IMR-90 (cell line): ENCODE data around the gene EPB41L4A. TPM values are rescaled to one million over a fixed set of nuclear protein-coding genes. Genes with fewer than 3 reads are reported as not detected.

Source experiments
- ATAC-seq: fragments of 200-7000 bp; cut with Tn5 transposase; 2 replicates; pipeline ENCODE4 v1.9.1; 2020; ENCODE audit warnings: low read depth, mild to moderate bottlenecking, moderate library complexity
- BruUV-seq: library from RNA; stranded (reverse); fragments of 400-500 nt; replicated peaks from 2 replicates; lab custom pipeline; 2021; lab: Mats Ljungman, UMichigan
- CTCF ChIA-PET: fragments of 300-600 bp; formaldehyde crosslinking; extraction: SDS; loops from one replicate; lab custom pipeline; 2021; ENCODE audit warnings: antibody characterized with exemption; lab: Yijun Ruan, JAX
- POLR2A ChIA-PET: fragments of 300-600 bp; sonication (Branson Sonifier 250); formaldehyde crosslinking; loops from one replicate; lab custom pipeline; 2022; ENCODE audit warnings: antibody characterized with exemption; ENCODE audit not compliant: unreplicated experiment; lab: Charles Lee
- DNase-seq: peaks from one replicate; pipeline ENCODE4 v3.0.0; 2013
- H2AFZ ChIP-seq: replicated peaks from 2 replicates; pipeline ENCODE3; 2013; ENCODE audit warnings: low read length, mild to moderate bottlenecking; ENCODE audit not compliant: poor library complexity
- H2AK5ac ChIP-seq: 2 replicates; pipeline ENCODE4 v1.6.1; 2013; ENCODE audit warnings: low read depth, low read length, inconsistent platforms
- H2AK9ac ChIP-seq: replicated peaks from 2 replicates; pipeline ENCODE3; 2013; ENCODE audit warnings: mild to moderate bottlenecking, low read depth, low read length, moderate library complexity; ENCODE audit not compliant: poor library complexity
- H2BK120ac ChIP-seq: 2 replicates; pipeline ENCODE4 v1.6.1; 2013; ENCODE audit warnings: low read depth, low read length, inconsistent platforms
- H2BK15ac ChIP-seq: 3 replicates; pipeline ENCODE4 v1.6.1; 2013; ENCODE audit warnings: low read depth, low read length, inconsistent platforms
- H2BK20ac ChIP-seq: 2 replicates; pipeline ENCODE4 v1.6.1; 2013; ENCODE audit warnings: low read depth, mild to moderate bottlenecking, inconsistent platforms, low read length, moderate library complexity
- H2BK5ac ChIP-seq: 2 replicates; pipeline ENCODE4 v1.6.1; 2013; ENCODE audit warnings: mild to moderate bottlenecking, low read depth, low read length, inconsistent platforms; ENCODE audit not compliant: poor library complexity, severe bottlenecking
- H3K14ac ChIP-seq: replicated peaks from 2 replicates; pipeline ENCODE4 v1.6.1; 2013; ENCODE audit warnings: low read depth, low read length, inconsistent platforms
- H3K18ac ChIP-seq: 2 replicates; pipeline ENCODE4 v1.6.1; 2013; ENCODE audit warnings: low read depth, low read length, control low read depth
- H3K23ac ChIP-seq: 2 replicates; pipeline ENCODE4 v1.6.1; 2013; ENCODE audit warnings: low read depth, low read length, inconsistent platforms
- H3K27ac ChIP-seq: 2 replicates; pipeline ENCODE4 v1.5.1; 2013; ENCODE audit warnings: mild to moderate bottlenecking, control low read depth, low read length; ENCODE audit not compliant: insufficient read depth
- H3K27me3 ChIP-seq: 2 replicates; pipeline ENCODE4 v1.6.1; 2013; ENCODE audit warnings: low read length; ENCODE audit not compliant: control insufficient read depth, insufficient read depth
- H3K36me3 ChIP-seq: 2 replicates; pipeline ENCODE4 v1.6.1; 2013; ENCODE audit warnings: low read length, mixed read lengths; ENCODE audit not compliant: control insufficient read depth, insufficient read depth
- H3K4ac ChIP-seq: 2 replicates; pipeline ENCODE4 v1.6.1; 2013; ENCODE audit warnings: low read depth, low read length, inconsistent platforms
- H3K4me1 ChIP-seq: 2 replicates; pipeline ENCODE4 v1.6.1; 2013; ENCODE audit warnings: low read length, mixed read lengths; ENCODE audit not compliant: control insufficient read depth, insufficient read depth
- H3K4me2 ChIP-seq: 2 replicates; pipeline ENCODE4 v1.6.1; 2013; ENCODE audit warnings: low read depth, mild to moderate bottlenecking, control low read depth, low read length, moderate library complexity
- H3K4me3 ChIP-seq: 2 replicates; pipeline ENCODE4 v1.5.1; 2013; ENCODE audit warnings: low read depth, mild to moderate bottlenecking, control low read depth, low read length, moderate library complexity; ENCODE audit not compliant: insufficient read depth
- H3K56ac ChIP-seq: 2 replicates; pipeline ENCODE4 v1.6.1; 2013; ENCODE audit warnings: low read length, inconsistent platforms; ENCODE audit not compliant: insufficient read depth; ENCODE audit errors: extremely low read depth
- H3K79me1 ChIP-seq, 2 experiments: 2 replicates each; pipeline ENCODE4 v1.6.1; 2013; ENCODE audit warnings: low read length in 2 of 2, inconsistent platforms in 1 of 2, low read depth in 1 of 2
- H3K9ac ChIP-seq: 2 replicates; pipeline ENCODE4 v1.6.1; 2013; ENCODE audit warnings: low read depth, low read length, control low read depth
- H3K9me1 ChIP-seq: 2 replicates; pipeline ENCODE4 v1.6.1; 2013; ENCODE audit warnings: low read length, inconsistent platforms; ENCODE audit not compliant: insufficient read depth
- H3K9me3 ChIP-seq: 2 replicates; pipeline ENCODE4 v1.6.1; 2013; ENCODE audit warnings: low read length; ENCODE audit not compliant: control insufficient read depth, insufficient read depth
- H4K20me1 ChIP-seq: 2 replicates; pipeline ENCODE4 v1.6.1; 2013; ENCODE audit warnings: low read length, inconsistent platforms; ENCODE audit not compliant: insufficient read depth
- H4K5ac ChIP-seq: 2 replicates; pipeline ENCODE4 v1.6.1; 2013; ENCODE audit warnings: mild to moderate bottlenecking, low read depth, low read length, control low read depth
- H4K8ac ChIP-seq, 2 experiments: 2 replicates each; pipeline ENCODE4 v1.6.1; 2013; ENCODE audit warnings: low read depth in 2 of 2, low read length in 2 of 2, control low read depth in 1 of 2, inconsistent platforms in 1 of 2
- H4K91ac ChIP-seq: 2 replicates; pipeline ENCODE4 v1.6.1; 2013; ENCODE audit warnings: low read depth, low read length, inconsistent platforms; ENCODE audit not compliant: insufficient read depth
- BHLHE40 ChIP-seq: fragments of 150-350 bp; IDR thresholded peaks from 2 replicates; pipeline ENCODE4 v1.6.1; 2016; ENCODE audit warnings: mild to moderate bottlenecking, low read depth, low read length
- CEBPB ChIP-seq: IDR thresholded peaks from 2 replicates; pipeline ENCODE4 v1.6.1; 2012; ENCODE audit warnings: low read depth, low read length, improper control_type of control experiment
- CHD1 ChIP-seq: IDR thresholded peaks from 2 replicates; pipeline ENCODE4 v1.6.1; 2012; ENCODE audit warnings: low read depth, low read length, improper control_type of control experiment
- FOS ChIP-seq: fragments of 150-350 bp; IDR thresholded peaks from 2 replicates; pipeline ENCODE4 v1.6.1; 2016; ENCODE audit warnings: low read depth, low read length
- MAFK ChIP-seq: IDR thresholded peaks from 2 replicates; pipeline ENCODE4 v1.6.1; 2012; ENCODE audit warnings: low read depth, low read length, improper control_type of control experiment
- MAZ ChIP-seq: IDR thresholded peaks from 2 replicates; pipeline ENCODE4 v1.6.1; 2012; ENCODE audit warnings: low read depth, mild to moderate bottlenecking, low read length, improper control_type of control experiment, moderate library complexity, borderline replicate concordance
- MXI1 ChIP-seq: IDR thresholded peaks from 2 replicates; pipeline ENCODE4 v1.6.1; 2012; ENCODE audit warnings: low read depth, mild to moderate bottlenecking, low read length, moderate library complexity, borderline replicate concordance
- NFE2L2 ChIP-seq: fragments of 150-350 bp; IDR thresholded peaks from 2 replicates; pipeline ENCODE4 v1.6.1; 2016; ENCODE audit warnings: low read depth, mild to moderate bottlenecking, low read length
- POLR2A ChIP-seq: IDR thresholded peaks from 2 replicates; pipeline ENCODE4 v1.6.1; 2012; ENCODE audit warnings: mild to moderate bottlenecking, low read depth, low read length
- RAD21 ChIP-seq: IDR thresholded peaks from 2 replicates; pipeline ENCODE4 v1.6.1; 2012; ENCODE audit warnings: low read length, improper control_type of control experiment
- RCOR1 ChIP-seq: IDR thresholded peaks from 2 replicates; pipeline ENCODE4 v1.6.1; 2012; ENCODE audit warnings: mild to moderate bottlenecking, low read length, improper control_type of control experiment; ENCODE audit not compliant: insufficient replicate concordance
- RFX5 ChIP-seq: IDR thresholded peaks from 2 replicates; pipeline ENCODE4 v1.8.0; 2012; ENCODE audit warnings: low read depth, mild to moderate bottlenecking, low read length, moderate library complexity
- SMC3 ChIP-seq: fragments of 150-350 bp; IDR thresholded peaks from 2 replicates; pipeline ENCODE4 v1.6.1; 2016; ENCODE audit warnings: low read depth, mild to moderate bottlenecking, antibody characterized with exemption, low read length, moderate library complexity
- WGBS, 2 experiments: methylation state at CpG; one replicate each; pipeline versions ENCODE4 v1.1.5 to v1.1.7; 2013; ENCODE audit warnings: missing lambda C conversion rate in 2 of 2; ENCODE audit not compliant: insufficient read length in 1 of 2; ENCODE audit errors: extremely low coverage in 2 of 2; 5-methylcytosine and 5-hydroxymethylcytosine counted together
- dilution Hi-C: fragments of 300-500 bp; cut with HindIII; formaldehyde crosslinking; loops from one replicate; pipeline ENCODE4 v1.14.3; 2018; ENCODE audit warnings: low sequenced_read_pairs; ENCODE audit not compliant: unreplicated experiment
- in situ Hi-C: fragments of 300-500 bp; cut with MboI; formaldehyde crosslinking; loops from 3 replicates; pipeline ENCODE4 v1.14.3; 2019; ENCODE audit warnings: low sequenced_read_pairs, inconsistent platforms, mixed read lengths
- intact Hi-C: fragments of 100-400 bp; cut with micrococcal nuclease; formaldehyde crosslinking; loops from 2 replicates; pipeline ENCODE4 v1.10.0; 2022
- polyA plus RNA-seq, 3 experiments: library from polyadenylated mRNA; depleted of rRNA; stranded (reverse); fragments of >200 nt; gene quantifications; 2 replicates each; pipeline ENCODE4 v1.2.3, GENCODE V29; 2012; ENCODE audit warnings: low replicate concordance in 1 of 3
- total RNA-seq: library from RNA; depleted of rRNA; stranded (reverse); fragments of >200 nt; gene quantifications from 2 replicates; pipeline ENCODE4 v1.2.3, GENCODE V29; 2012
- TF ChIP-seq, protein P1 (sequence below): conservative IDR thresholded peaks from 2 replicates; pipeline ENCODE4 v1.5.1; 2012; ENCODE audit warnings: mild to moderate bottlenecking, low read depth, low read length, improper control_type of control experiment
- TF ChIP-seq, protein P2 (sequence below): fragments of 150-350 bp; IDR thresholded peaks from 2 replicates; pipeline ENCODE4 v1.6.1; 2016; ENCODE audit warnings: low read depth, mild to moderate bottlenecking, low read length, moderate library complexity, borderline replicate concordance
- TF ChIP-seq, protein P3 (sequence below): fragments of 150-350 bp; IDR thresholded peaks from 2 replicates; pipeline ENCODE4 v1.6.1; 2017; ENCODE audit warnings: mild to moderate bottlenecking, antibody characterized with exemption, low read length, low read depth

EPB41L4A gene
- total and polyA plus RNA-seq, 2 of the 4 experiments (the other 2 are of a cell fraction): under 0.01 to 0.02 TPM

DNA sequence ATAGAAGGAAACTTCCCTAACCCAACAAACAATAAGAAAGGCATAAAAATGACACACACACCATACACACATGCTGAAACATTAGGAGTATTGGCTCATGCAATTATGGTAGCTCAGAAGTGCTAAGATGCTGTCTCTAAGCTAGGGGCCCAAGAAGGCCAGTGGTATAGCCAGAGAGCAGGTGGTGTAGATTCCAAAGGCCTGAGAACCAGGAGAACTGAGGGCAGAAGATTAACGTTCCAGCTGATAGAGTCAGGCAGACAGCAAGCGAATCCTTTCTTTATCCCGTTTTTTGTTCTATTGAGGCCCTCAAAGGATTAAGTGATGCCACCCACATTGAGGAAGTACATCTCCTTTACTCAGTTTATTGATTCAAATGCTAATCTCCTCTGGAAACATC lies 262.9 kb downstream of the EPB41L4A start:
- Histone ChIP-seq H2BK5ac (no peak overlapping the region), H3K14ac (no peak overlapping the region), H2BK120ac (no peak overlapping the region), H3K18ac (no peak overlapping the region), H2BK15ac (no peak overlapping the region), H3K4me2 (no peak overlapping the region), H3K9me3 (no peaks in the 10 kb centered on the region), H3K56ac (no peak overlapping the region), H3K79me1 (peaks cover 3 to 5% of the 10 kb centered on the region in 2 experiments; a peak in 3 of 4 replicates), H2BK20ac (no peak overlapping the region), H2AK9ac (no peak overlapping the region), H3K27ac (no peak overlapping the region), H2AK5ac (no peak overlapping the region), H4K20me1 (no peaks in the 10 kb centered on the region), H3K4me1 (no peaks in the 10 kb centered on the region), H3K9ac (no peak overlapping the region), H3K4ac (no peak overlapping the region), H3K9me1 (peaks cover 5% of the 10 kb centered on the region; the same call in 1 of the 2 replicates), H4K5ac (no peak overlapping the region), H2AFZ (no peak overlapping the region), H4K8ac (no peak overlapping the region), H3K4me3 (no peak overlapping the region), H3K27me3 (no peaks in the 10 kb centered on the region), H3K36me3 (no peaks in the 10 kb centered on the region), H3K23ac (no peak overlapping the region), H4K91ac (no peak overlapping the region)
- DNase-seq: no peak
- dilution Hi-C loops: no loop called here
- no CpG with 5 or more reads among the region's 3 CpGs for WGBS, 2 experiments
- ATAC-seq: no peak
- POLR2A ChIA-PET: no interaction called here
- BruUV-seq: no TSS peak
- CTCF ChIA-PET: no interaction called here
- TF ChIP-seq POLR2A (no peak), MXI1 (no peak), MAZ (no peak), MAFK (no peak), SMC3 (no peak), RAD21 (no peak), BHLHE40 (no peak), RFX5 (no peak), CEBPB (no peak), NFE2L2 (no peak), CHD1 (no peak), FOS (no peak), RCOR1 (no peak)
- TF ChIP-seq, protein P1, sequence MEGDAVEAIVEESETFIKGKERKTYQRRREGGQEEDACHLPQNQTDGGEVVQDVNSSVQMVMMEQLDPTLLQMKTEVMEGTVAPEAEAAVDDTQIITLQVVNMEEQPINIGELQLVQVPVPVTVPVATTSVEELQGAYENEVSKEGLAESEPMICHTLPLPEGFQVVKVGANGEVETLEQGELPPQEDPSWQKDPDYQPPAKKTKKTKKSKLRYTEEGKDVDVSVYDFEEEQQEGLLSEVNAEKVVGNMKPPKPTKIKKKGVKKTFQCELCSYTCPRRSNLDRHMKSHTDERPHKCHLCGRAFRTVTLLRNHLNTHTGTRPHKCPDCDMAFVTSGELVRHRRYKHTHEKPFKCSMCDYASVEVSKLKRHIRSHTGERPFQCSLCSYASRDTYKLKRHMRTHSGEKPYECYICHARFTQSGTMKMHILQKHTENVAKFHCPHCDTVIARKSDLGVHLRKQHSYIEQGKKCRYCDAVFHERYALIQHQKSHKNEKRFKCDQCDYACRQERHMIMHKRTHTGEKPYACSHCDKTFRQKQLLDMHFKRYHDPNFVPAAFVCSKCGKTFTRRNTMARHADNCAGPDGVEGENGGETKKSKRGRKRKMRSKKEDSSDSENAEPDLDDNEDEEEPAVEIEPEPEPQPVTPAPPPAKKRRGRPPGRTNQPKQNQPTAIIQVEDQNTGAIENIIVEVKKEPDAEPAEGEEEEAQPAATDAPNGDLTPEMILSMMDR: no peak
- TF ChIP-seq, protein P2, sequence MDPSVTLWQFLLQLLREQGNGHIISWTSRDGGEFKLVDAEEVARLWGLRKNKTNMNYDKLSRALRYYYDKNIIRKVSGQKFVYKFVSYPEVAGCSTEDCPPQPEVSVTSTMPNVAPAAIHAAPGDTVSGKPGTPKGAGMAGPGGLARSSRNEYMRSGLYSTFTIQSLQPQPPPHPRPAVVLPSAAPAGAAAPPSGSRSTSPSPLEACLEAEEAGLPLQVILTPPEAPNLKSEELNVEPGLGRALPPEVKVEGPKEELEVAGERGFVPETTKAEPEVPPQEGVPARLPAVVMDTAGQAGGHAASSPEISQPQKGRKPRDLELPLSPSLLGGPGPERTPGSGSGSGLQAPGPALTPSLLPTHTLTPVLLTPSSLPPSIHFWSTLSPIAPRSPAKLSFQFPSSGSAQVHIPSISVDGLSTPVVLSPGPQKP: no peak
- TF ChIP-seq, protein P3, sequence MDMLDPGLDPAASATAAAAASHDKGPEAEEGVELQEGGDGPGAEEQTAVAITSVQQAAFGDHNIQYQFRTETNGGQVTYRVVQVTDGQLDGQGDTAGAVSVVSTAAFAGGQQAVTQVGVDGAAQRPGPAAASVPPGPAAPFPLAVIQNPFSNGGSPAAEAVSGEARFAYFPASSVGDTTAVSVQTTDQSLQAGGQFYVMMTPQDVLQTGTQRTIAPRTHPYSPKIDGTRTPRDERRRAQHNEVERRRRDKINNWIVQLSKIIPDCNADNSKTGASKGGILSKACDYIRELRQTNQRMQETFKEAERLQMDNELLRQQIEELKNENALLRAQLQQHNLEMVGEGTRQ: no peak
- in situ Hi-C loops: loop anchor here (25.0 kb wide), 1 partner anchor 1394 kb away; no protein-coding TSS in a partner anchor
- intact Hi-C loops: no loop called here
